ENCODE results near the gene LGALS7. TPM values are rescaled to one million over a fixed set of nuclear protein-coding genes. Genes with fewer than 3 reads are reported as not detected.

The LGALS7 gene
- total RNA-seq, 1 experiment from 2014 or later = 2.1 TPM

GRCh38 chr19:38729653-38730469, 43.5 kb downstream of the LGALS7 start:
- Histone ChIP-seq H4K20me1 (ENCODE audit: insufficient read depth) (no peaks in the 10 kb centered on the region), H3K27ac (peak overlapping the region; percentile 58; the same call in 1 of the 2 replicates), H3K79me2 (ENCODE audit: low read depth) (peaks cover 18% of the 10 kb centered on the region), H3K4me1 (replicated peaks; ENCODE audit: insufficient read depth) (peaks cover 41% of the 10 kb centered on the region), H3K4me2 (no peak overlapping the region), H3F3A (ENCODE audit: insufficient read depth, low read depth) (peaks cover 84% of the 10 kb centered on the region), H3K36me3 (ENCODE audit: low read depth) (peaks cover 16% of the 10 kb centered on the region; the same call in 1 of the 2 replicates), H3K27me3 (ENCODE audit: insufficient read depth, low read depth) (no peaks in the 10 kb centered on the region), H2AFZ (no peak overlapping the region), H3K4me3 (no peak overlapping the region), H3K9me3 (ENCODE audit: insufficient read depth, low read depth) (no peaks in the 10 kb centered on the region), H3K9me2 (ENCODE audit: insufficient read depth) (no peaks in the 10 kb centered on the region)
- peak; percentile 92 for TF ChIP-seq CTCF (conservative IDR thresholded peaks at IDR 0.05)
- no peak for TF ChIP-seq EZH2 (IDR thresholded peaks at IDR 0.05; ENCODE audit: low read depth)
- BruUV-seq (replicated peaks) = TSS peak; percentile 71
- ChIA-PET POLR2A (ENCODE audit: unreplicated experiment) (interaction anchor here (0.7 to 1.1 kb wide), 2 partner anchors 101 to 108 kb away, joined by 3 to 22 read pairs; no protein-coding TSS in a partner anchor), CTCF (interaction anchor here (0.6 kb wide), 1 partner anchor 11 kb away, joined by 3 read pairs; no protein-coding TSS in a partner anchor)
- intact Hi-C loops (cut with micrococcal nuclease; ENCODE audit: unreplicated experiment) = loop anchor here (1.0 to 10.0 kb wide), 4 partner anchors 73 to 215 kb away; partner anchors contain the start of genes MRPS12 and SARS2
- peak; percentile 65 to 81 for DNase-seq

- Histone ChIP-seq H3K79me2 (ENCODE audit: low read depth) (peaks cover 8% of the 10 kb centered on the region), H3K9me3 (ENCODE audit: insufficient read depth, low read depth) (no peaks in the 10 kb centered on the region), H3K36me3 (ENCODE audit: low read depth) (peaks cover 23% of the 10 kb centered on the region; the same call in 1 of the 2 replicates), H3K27ac (no peak overlapping the region), H3K4me3 (no peak overlapping the region), H3K9me2 (ENCODE audit: insufficient read depth) (no peaks in the 10 kb centered on the region), H2AFZ (no peak overlapping the region), H3K4me1 (replicated peaks; ENCODE audit: insufficient read depth) (peaks cover 35% of the 10 kb centered on the region), H3F3A (ENCODE audit: insufficient read depth, low read depth) (peaks cover 79% of the 10 kb centered on the region), H3K27me3 (ENCODE audit: insufficient read depth, low read depth) (no peaks in the 10 kb centered on the region), H3K4me2 (no peak overlapping the region), H4K20me1 (ENCODE audit: insufficient read depth) (no peaks in the 10 kb centered on the region)
- no TSS peak for BruUV-seq (replicated peaks)
- CTCF ChIA-PET = interaction anchor here (1.0 kb wide), 1 partner anchor 202 kb away, joined by 3 read pairs; the partner anchor contains the start of genes MRPS12 and SARS2
- intact Hi-C loops (cut with micrococcal nuclease; ENCODE audit: unreplicated experiment) = loop anchor here (1.0 kb wide), 1 partner anchor 109 kb away; no protein-coding TSS in a partner anchor
- POLR2A ChIA-PET (ENCODE audit: unreplicated experiment) = interaction anchor here (0.7 kb wide), 1 partner anchor 102 kb away, joined by 22 read pairs; no protein-coding TSS in a partner anchor
- DNase-seq = no peak
- TF ChIP-seq CTCF (conservative IDR thresholded peaks at IDR 0.05) = no peak
- TF ChIP-seq EZH2 (IDR thresholded peaks at IDR 0.05; ENCODE audit: low read depth) = no peak
These were observed 44.4 kb downstream of the LGALS7 start for GRCh38 chr19:38728752-38729541.
